HG03108 (cell line): ENCODE data around the gene RPS6KA2.
"Not testable (repeated sequence)": the region's sequence is repeated elsewhere in the genome, so short reads cannot be mapped to it uniquely, and the experiment has no call there.

Source experiments
- ATAC-seq: cut with Tn5 transposase; IDR thresholded peaks from one replicate; pipeline ENCODE4 v1.9.1; 2021; ENCODE audit warnings: moderate library complexity; ENCODE audit not compliant: unreplicated experiment

The RPS6KA2 gene

GRCh38 chr6:166636191-166636933 lies 9.3 kb upstream of the RPS6KA2 start:
- no peak for ATAC-seq

GRCh38 chr6:166635013-166635970 lies 8.2 kb upstream of the RPS6KA2 start:
- no peak for ATAC-seq

- not testable (repeated sequence) for ATAC-seq
Observed at GRCh38 chr6:166634581-166634980, 7.5 kb upstream of the RPS6KA2 start.

- ATAC-seq = no peak
Observed at GRCh38 chr6:166633732-166634535, 6.9 kb upstream of the RPS6KA2 start.

- no peak for ATAC-seq
Observed at GRCh38 chr6:166632731-166633130, 5.7 kb upstream of the RPS6KA2 start.

- ATAC-seq = no peak
Observed at GRCh38 chr6:166630462-166630861, 3.4 kb upstream of the RPS6KA2 start.

- no peak for ATAC-seq
Observed at GRCh38 chr6:166629628-166630027, 2.6 kb upstream of the RPS6KA2 start.

- ATAC-seq = peak; percentile 19
Observed at GRCh38 chr6:166627875-166628801, 1.1 kb upstream of the RPS6KA2 start.

- ATAC-seq = no peak
Observed at GRCh38 chr6:166626177-166627032, 646 bp downstream of the RPS6KA2 start.

- no peak for ATAC-seq
Observed at GRCh38 chr6:166625356-166625755, 1.7 kb downstream of the RPS6KA2 start.

GRCh38 chr6:166624275-166624674 lies 2.8 kb downstream of the RPS6KA2 start:
- no peak for ATAC-seq

- ATAC-seq = no peak
Observed at GRCh38 chr6:166623318-166623717, 3.7 kb downstream of the RPS6KA2 start.

- ATAC-seq = no peak
Observed at GRCh38 chr6:166621114-166621540, 5.9 kb downstream of the RPS6KA2 start.

GRCh38 chr6:166620478-166621113 lies 6.5 kb downstream of the RPS6KA2 start:
- no peak for ATAC-seq

GRCh38 chr6:166619912-166620311 lies 7.1 kb downstream of the RPS6KA2 start:
- ATAC-seq = no peak

- ATAC-seq = no peak
Observed at GRCh38 chr6:166618866-166619761, 7.9 kb downstream of the RPS6KA2 start.

GRCh38 chr6:166618251-166618650 lies 8.8 kb downstream of the RPS6KA2 start:
- ATAC-seq = no peak

- no peak for ATAC-seq
Observed at GRCh38 chr6:166617359-166617758, 9.7 kb downstream of the RPS6KA2 start.
